ENCODE measurements around the gene VSIG1.

VSIG1 gene

DNA sequence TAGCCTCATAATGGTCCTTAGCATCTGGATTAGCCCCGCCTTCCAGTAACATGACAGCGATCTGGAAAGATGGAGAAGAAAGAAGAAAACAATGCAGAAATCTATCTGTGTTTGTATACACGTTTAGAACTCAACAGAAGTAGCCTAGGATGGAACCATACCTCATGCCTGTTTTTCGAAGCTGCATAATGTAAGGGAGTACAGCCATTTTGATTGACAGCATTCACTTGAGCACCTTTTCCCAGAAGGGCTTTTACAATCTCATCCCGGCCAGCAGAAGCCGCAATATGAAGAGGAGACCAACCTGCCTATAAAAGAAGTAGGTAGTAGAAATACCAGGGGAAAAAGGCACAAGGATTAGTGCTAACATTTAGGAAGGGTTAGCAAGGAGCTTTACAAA, 42.9 kb downstream of the VSIG1 start:
- H3K4me3 ChIP-seq, result no peak overlapping the region
- peaks cover 4 to 44% (median 22%) of the 10 kb centered on the region in 11 experiments; a peak in 16 of 22 replicates for H3K36me3 ChIP-seq
- H3K27me3 ChIP-seq, result peaks cover 58 to 93% (median 87%) of the 10 kb centered on the region in 11 experiments
- no peak for TF ChIP-seq Cebpa-rat (IDR thresholded peaks at IDR 0.05)
- no peaks in the 10 kb centered on the region for H4K20me1 ChIP-seq
- no peaks in the 10 kb centered on the region for H3K9me3 ChIP-seq (replicated peaks in 1 of 11)
- H3K27ac ChIP-seq, result no peak overlapping the region
- H3K4me2 ChIP-seq, result no peak overlapping the region
- H3K4me1 ChIP-seq, result peaks cover 0 to 16% (median 6%) of the 10 kb centered on the region in 10 experiments; a peak in 7 of 20 replicates
- no peak overlapping the region for H3K9ac ChIP-seq

DNA sequence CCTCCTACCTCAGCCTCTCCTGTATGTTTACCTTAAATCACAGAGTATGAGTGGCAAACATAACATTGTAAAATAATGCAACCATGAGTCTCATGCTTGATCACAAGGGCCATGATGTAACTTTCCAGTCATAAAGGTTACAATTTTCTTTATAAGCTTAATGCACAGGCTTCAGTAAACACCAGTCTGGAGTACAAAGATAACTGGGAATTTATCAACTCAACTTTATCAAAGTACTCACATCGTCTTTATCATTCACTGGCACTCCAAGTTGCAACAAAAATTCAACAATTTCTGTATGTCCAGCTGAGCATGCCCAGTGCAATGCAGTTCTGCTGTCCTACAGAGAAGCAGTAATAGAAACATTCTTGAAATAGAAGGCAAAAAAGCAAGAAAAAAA, 43.6 kb downstream of the VSIG1 start:
- Histone ChIP-seq H4K20me1 (no peaks in the 10 kb centered on the region), H3K27me3 (peaks cover 51 to 92% (median 85%) of the 10 kb centered on the region in 11 experiments), H3K36me3 (peaks cover 4 to 44% (median 22%) of the 10 kb centered on the region in 11 experiments; a peak in 16 of 22 replicates), H3K4me3 (no peak overlapping the region), H3K4me1 (peaks cover 0 to 16% (median 6%) of the 10 kb centered on the region in 10 experiments; a peak in 7 of 20 replicates), H3K4me2 (no peak overlapping the region), H3K9ac (no peak overlapping the region), H3K9me3 (replicated peaks in 1 of 11) (no peaks in the 10 kb centered on the region), H3K27ac (no peak overlapping the region)
- no peak for TF ChIP-seq Cebpa-rat (IDR thresholded peaks at IDR 0.05)

GRCh38 chrX:108090491-108091263, 45.8 kb downstream of the VSIG1 start:
- Histone ChIP-seq H3K36me3 (peaks cover 4 to 30% (median 16%) of the 10 kb centered on the region in 11 experiments; a peak in 15 of 22 replicates), H3K9me3 (replicated peaks in 1 of 11) (no peaks in the 10 kb centered on the region; a peak in 1 of 22 replicates), H3K27ac (peak overlapping the region; percentile 61 to 86 (median 82)), H4K20me1 (no peaks in the 10 kb centered on the region), H3K4me1 (peaks cover 0 to 16% (median 6%) of the 10 kb centered on the region in 10 experiments; a peak in 7 of 20 replicates), H3K9ac (peak overlapping the region; percentile 79 to 85 (median 84)), H3K4me3 (peak overlapping the region; percentile 55 to 78 (median 73)), H3K27me3 (peaks cover 48 to 92% (median 82%) of the 10 kb centered on the region in 11 experiments), H3K4me2 (peak overlapping the region; percentile 39 to 81 (median 67))
- no peak for TF ChIP-seq Cebpa-rat (IDR thresholded peaks at IDR 0.05)

DNA sequence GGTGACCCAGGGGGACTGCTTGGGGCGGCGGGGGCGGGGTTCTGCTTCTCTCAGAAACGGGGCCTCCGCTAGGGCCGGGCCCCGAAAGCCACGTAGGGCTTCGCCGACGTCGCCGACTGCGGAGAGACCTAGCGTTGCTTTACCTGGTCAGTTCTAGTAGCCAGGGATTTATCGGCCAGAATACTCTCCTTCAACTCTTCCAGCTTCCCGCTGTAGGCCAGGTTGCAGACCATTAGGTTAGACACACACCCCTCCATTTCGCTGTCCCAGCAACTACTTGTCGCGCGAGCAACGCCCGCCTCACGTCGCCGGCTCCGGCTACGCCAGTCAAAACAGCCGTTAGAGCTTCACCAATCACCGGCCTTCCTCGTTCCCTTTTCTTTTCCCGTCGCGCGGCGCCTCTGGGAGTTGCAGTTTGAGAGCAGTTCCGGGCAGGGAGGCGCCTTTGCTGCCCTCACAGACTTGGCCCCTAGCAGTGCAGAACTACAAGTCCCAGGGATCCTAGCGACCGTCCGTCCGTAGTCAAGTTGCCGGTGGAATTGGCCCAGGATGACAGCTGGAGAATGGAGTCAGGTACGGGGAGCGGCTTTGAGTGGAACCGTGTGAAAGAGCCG, 46.5 kb downstream of the VSIG1 start, which contains the start of the genes ATG4A and PSMD10:
ATG4A (plus strand) TSS at position 515 of the 614 bp plus-strand sequence; CDS start at position 564, 49 bp downstream.
PSMD10 (minus strand) TSS at position 279 of the 614 bp plus-strand sequence; CDS start at position 257, 22 bp downstream.
- Histone ChIP-seq H3K27ac (peak within 1 kb of the TSS; percentile 61 to 86 (median 82)), H3K9me3 (replicated peaks in 1 of 11) (no peaks in the 10 kb centered on the region; a peak in 1 of 22 replicates), H3K4me3 (peak within 1 kb of the TSS; percentile 55 to 78 (median 73)), H3K36me3 (peaks cover 4 to 23% (median 14%) of the 10 kb centered on the region in 11 experiments; a peak in 14 of 22 replicates), H3K9ac (peak within 1 kb of the TSS; percentile 79 to 85 (median 84)), H3K27me3 (peaks cover 49 to 92% (median 82%) of the 10 kb centered on the region in 11 experiments), H3K4me2 (peak within 1 kb of the TSS; percentile 51 to 81 (median 72)), H3K4me1 (peaks cover 0 to 16% (median 6%) of the 10 kb centered on the region in 10 experiments; a peak in 7 of 20 replicates), H4K20me1 (no peaks in the 10 kb centered on the region)
- no peak for TF ChIP-seq Cebpa-rat (IDR thresholded peaks at IDR 0.05)

DNA sequence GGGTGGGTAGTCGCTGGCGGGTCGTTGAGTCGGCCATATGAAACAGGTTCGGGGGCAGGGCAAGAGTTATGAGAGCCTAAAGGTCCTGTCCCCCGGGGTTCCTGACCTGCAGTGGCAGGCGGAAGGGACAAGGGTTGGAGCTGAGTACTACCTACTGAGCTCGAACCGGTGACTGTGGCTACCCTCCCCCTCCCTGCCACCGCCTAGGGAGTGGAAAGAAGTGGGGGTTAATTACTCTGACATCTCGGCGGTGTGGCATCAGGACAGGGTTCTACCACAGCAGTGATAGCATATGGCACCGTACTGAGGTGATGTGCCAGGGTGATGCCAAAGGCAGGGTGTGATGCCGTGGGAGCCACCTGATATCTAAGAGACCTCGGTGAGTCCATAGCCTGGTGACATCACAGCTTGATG, 47.0 kb downstream of the VSIG1 start:
- Histone ChIP-seq H4K20me1 (no peaks in the 10 kb centered on the region), H3K27ac (peak overlapping the region in 3 of 11 experiments; percentile 38 to 85 (median 85); a peak in 6 of 22 replicates), H3K4me2 (peak overlapping the region; percentile 51 to 75 (median 69)), H3K9me3 (replicated peaks in 1 of 11) (no peaks in the 10 kb centered on the region; a peak in 1 of 22 replicates), H3K4me1 (peaks cover 0 to 16% (median 6%) of the 10 kb centered on the region in 10 experiments; a peak in 7 of 20 replicates), H3K4me3 (peak overlapping the region; percentile 55 to 78 (median 73)), H3K9ac (peak overlapping the region; percentile 79 to 85 (median 84)), H3K27me3 (peaks cover 48 to 90% (median 82%) of the 10 kb centered on the region in 11 experiments), H3K36me3 (peaks cover 2 to 18% (median 10%) of the 10 kb centered on the region in 11 experiments; a peak in 14 of 22 replicates)
- no peak for TF ChIP-seq Cebpa-rat (IDR thresholded peaks at IDR 0.05)

GRCh38 chrX:108097380-108097779, 52.5 kb downstream of the VSIG1 start:
- Histone ChIP-seq H3K9ac (no peak overlapping the region), H3K27me3 (peaks cover 63 to 96% (median 85%) of the 10 kb centered on the region in 11 experiments; a peak in 21 of 22 replicates), H3K36me3 (no peaks in the 10 kb centered on the region), H3K4me3 (no peak overlapping the region), H3K9me3 (replicated peaks in 1 of 11) (no peaks in the 10 kb centered on the region; a peak in 1 of 22 replicates), H4K20me1 (0 out of 22 replicates have a peak, but pooled peaks cover 0 to 5% (median 0%) of the 10 kb centered on the region in 11 experiments), H3K4me1 (peaks cover 0 to 7% (median 0%) of the 10 kb centered on the region in 10 experiments; a peak in 4 of 20 replicates), H3K4me2 (no peak overlapping the region), H3K27ac (no peak overlapping the region)
- no peak for TF ChIP-seq Cebpa-rat (IDR thresholded peaks at IDR 0.05)

DNA sequence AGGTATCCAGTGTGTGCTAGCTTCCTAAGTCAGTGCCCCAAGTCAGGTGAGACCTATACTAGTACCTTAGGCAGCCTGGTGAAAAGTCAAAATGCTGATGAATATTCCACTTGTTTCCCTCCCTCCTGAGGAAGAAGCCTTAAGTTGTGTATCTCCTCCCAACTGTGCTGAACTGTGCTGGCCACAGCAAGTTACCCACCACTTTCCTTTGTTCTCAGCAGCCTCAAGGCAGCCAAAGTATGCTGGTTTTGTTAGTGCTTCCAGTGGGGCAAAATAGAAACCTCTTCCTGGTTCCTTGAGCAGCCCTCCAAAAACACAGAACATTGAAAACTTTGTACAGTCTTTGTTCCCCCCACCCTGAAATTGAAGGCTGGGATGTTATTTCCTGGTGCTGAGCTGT, 60.6 kb downstream of the VSIG1 start:
- no peak overlapping the region for H3K4me3 ChIP-seq
- no peak overlapping the region for H3K9ac ChIP-seq
- H3K36me3 ChIP-seq, result no peaks in the 10 kb centered on the region
- peaks cover 0 to 19% (median 10%) of the 10 kb centered on the region in 11 experiments; a peak in 11 of 22 replicates for H3K9me3 ChIP-seq (replicated peaks in 1 of 11)
- peaks cover 62 to 100% (median 94%) of the 10 kb centered on the region in 11 experiments for H3K27me3 ChIP-seq
- H4K20me1 ChIP-seq, result no peaks in the 10 kb centered on the region
- no peak overlapping the region for H3K4me2 ChIP-seq
- no peak for TF ChIP-seq Cebpa-rat (IDR thresholded peaks at IDR 0.05)
- H3K27ac ChIP-seq, result no peak overlapping the region
- H3K4me1 ChIP-seq, result no peaks in the 10 kb centered on the region

- no peak for TF ChIP-seq Cebpa-rat (IDR thresholded peaks at IDR 0.05)
- Histone ChIP-seq H3K27ac (no peak overlapping the region), H3K4me2 (no peak overlapping the region), H3K9ac (no peak overlapping the region), H3K27me3 (peaks cover 70 to 100% (median 98%) of the 10 kb centered on the region in 11 experiments), H3K4me3 (no peak overlapping the region), H3K4me1 (peaks cover 0 to 4% (median 0%) of the 10 kb centered on the region in 10 experiments; a peak in 2 of 20 replicates), H3K9me3 (replicated peaks in 1 of 11) (peaks cover 8 to 45% (median 25%) of the 10 kb centered on the region in 11 experiments), H4K20me1 (peaks cover 0 to 5% (median 0%) of the 10 kb centered on the region in 11 experiments; a peak in 1 of 22 replicates), H3K36me3 (no peaks in the 10 kb centered on the region)
Measured at GRCh38 chrX:108114541-108114940, 69.7 kb downstream of the VSIG1 start.

All from BLaER1 treated with 17β-estradiol and CSF1 and Interleukin-3, amounts not matched to agents 10 nM and 100 nM (cell line).